Tibial artery (tissue), 4 donors: Measurements from ENCODE around the gene CFAP90.
A peak's percentile ranks its signal among the peaks of the same experiment; 100 is the strongest.

Experiments
- DNase-seq, 2 donors: peaks; one replicate each; pipeline ENCODE4 v3.0.0-alpha.2; 2019
- H3K27ac ChIP-seq, 2 donors: fragments of 200-600 bp; sonication (generic) in 1 of 2; 1 replicate in 1 of 2; 2 replicates in 1 of 2; pipeline ENCODE4 v1.5.1; 2018 to 2019; ENCODE audit warnings: mild to moderate bottlenecking in 1 of 2
- H3K27me3 ChIP-seq, 2 donors: fragments of 200-600 bp; sonication (generic) in 1 of 2; one replicate each; pipeline versions ENCODE4 v1.5.1 to v1.6.0; 2016 to 2019
- H3K36me3 ChIP-seq, 3 donors: fragments of 200-600 bp; sonication (generic) in 2 of 3; one replicate each; pipeline ENCODE4 v1.5.1; 2016 to 2019; ENCODE audit warnings: mild to moderate bottlenecking in 2 of 3
- H3K4me1 ChIP-seq, 4 donors: fragments of 200-600 bp; sonication (generic) in 2 of 4; 1 replicate in 3 of 4; 2 replicates in 1 of 4; pipeline ENCODE4 v1.5.1; 2016 to 2019
- H3K4me3 ChIP-seq, 2 donors: fragments of 200-600 bp; sonication (generic) in 1 of 2; 1 replicate in 1 of 2; 2 replicates in 1 of 2; pipeline ENCODE4 v1.5.1; 2018 to 2019; ENCODE audit warnings: mild to moderate bottlenecking in 2 of 2
- H3K9me3 ChIP-seq, 3 donors: fragments of 200-600 bp; sonication (generic) in 1 of 3; one replicate each; pipeline ENCODE4 v1.5.1; 2016 to 2019
- intact Hi-C: fragments of 100-400 bp; cut with DNase I; formaldehyde crosslinking; loops from one replicate; pipeline ENCODE4 v1.15.0; 2023; ENCODE audit warnings: low total_unique reads
- TF ChIP-seq, protein P1 (sequence below), 2 experiments: fragments of 200-600 bp in 1 of 2; fragments of 450-650 bp in 1 of 2; IDR thresholded peaks; one replicate each; pipeline ENCODE4 v1.5.1; 2017 to 2019; ENCODE audit warnings: antibody characterized with exemption in 2 of 2, mild to moderate bottlenecking in 1 of 2, moderate library complexity in 1 of 2

The CFAP90 gene, protein sequence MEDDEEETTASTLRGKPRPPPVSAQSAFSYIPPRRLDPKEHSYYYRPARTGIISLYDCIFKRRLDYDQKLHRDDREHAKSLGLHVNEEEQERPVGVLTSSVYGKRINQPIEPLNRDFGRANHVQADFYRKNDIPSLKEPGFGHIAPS

DNA sequence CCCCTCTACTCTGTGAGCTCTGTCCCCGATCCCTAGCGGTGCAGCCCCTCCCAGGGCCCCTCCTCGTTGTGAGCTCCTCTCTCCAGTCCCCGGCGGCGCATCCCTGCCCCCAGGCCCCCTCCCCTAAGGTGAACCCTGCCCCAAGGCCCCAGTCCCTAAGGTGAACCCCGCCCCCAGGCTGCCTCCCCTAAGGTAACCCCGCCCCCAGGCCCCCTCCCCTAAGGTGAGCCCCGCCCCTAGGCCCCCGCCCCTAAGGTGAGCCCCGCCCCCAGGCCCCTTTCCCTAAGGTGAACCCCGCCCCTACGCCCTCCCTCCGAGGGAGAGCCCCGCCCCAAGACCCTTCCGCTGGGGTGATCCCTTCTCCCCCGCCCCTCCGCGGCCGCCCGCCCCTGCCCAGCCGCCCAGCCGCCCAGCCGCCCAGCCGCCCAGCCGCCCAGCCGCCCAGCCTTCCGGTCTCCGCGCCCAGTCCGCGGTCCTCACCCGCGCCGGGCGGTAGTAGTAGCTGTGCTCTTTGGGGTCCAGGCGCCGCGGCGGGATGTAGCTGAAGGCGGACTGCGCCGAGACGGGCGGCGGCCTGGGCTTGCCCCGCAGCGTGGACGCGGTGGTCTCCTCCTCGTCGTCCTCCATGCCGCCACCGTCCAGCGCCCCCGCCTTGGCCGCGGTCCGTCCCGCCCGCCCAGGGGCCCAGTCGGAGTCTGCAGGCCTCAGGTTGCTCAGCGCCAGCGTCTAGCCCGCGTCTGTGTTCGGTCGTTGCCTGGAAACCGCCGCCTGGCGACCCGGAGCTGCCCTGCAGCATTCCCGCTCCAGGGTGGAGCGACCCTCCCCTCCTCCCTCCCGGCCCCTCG lies at the start of gene CFAP90:
Gene CFAP90, minus strand, starts transcription at position 739 of the 845 bp plus-strand sequence. Its CDS starts 112 bp downstream, at position 627.
- H3K27me3 ChIP-seq, result peaks cover 0 to 23% of the 10 kb centered on the region in 2 donors
- H3K4me1 ChIP-seq, result peaks cover 0 to 25% (median 17%) of the 10 kb centered on the region in 4 donors
- H3K27ac ChIP-seq, result no peak within 1 kb of the TSS
- TF ChIP-seq, protein P1, sequence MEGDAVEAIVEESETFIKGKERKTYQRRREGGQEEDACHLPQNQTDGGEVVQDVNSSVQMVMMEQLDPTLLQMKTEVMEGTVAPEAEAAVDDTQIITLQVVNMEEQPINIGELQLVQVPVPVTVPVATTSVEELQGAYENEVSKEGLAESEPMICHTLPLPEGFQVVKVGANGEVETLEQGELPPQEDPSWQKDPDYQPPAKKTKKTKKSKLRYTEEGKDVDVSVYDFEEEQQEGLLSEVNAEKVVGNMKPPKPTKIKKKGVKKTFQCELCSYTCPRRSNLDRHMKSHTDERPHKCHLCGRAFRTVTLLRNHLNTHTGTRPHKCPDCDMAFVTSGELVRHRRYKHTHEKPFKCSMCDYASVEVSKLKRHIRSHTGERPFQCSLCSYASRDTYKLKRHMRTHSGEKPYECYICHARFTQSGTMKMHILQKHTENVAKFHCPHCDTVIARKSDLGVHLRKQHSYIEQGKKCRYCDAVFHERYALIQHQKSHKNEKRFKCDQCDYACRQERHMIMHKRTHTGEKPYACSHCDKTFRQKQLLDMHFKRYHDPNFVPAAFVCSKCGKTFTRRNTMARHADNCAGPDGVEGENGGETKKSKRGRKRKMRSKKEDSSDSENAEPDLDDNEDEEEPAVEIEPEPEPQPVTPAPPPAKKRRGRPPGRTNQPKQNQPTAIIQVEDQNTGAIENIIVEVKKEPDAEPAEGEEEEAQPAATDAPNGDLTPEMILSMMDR (IDR thresholded peaks at IDR 0.05), result peak in 1 of 2 experiments; percentile 22
- peak within 1 kb of the TSS; percentile 44 to 54 for H3K4me3 ChIP-seq
- DNase-seq, result no peak
- H3K9me3 ChIP-seq, result no peaks in the 10 kb centered on the region
- intact Hi-C loops, result no loop called here
- no peaks in the 10 kb centered on the region for H3K36me3 ChIP-seq

DNA sequence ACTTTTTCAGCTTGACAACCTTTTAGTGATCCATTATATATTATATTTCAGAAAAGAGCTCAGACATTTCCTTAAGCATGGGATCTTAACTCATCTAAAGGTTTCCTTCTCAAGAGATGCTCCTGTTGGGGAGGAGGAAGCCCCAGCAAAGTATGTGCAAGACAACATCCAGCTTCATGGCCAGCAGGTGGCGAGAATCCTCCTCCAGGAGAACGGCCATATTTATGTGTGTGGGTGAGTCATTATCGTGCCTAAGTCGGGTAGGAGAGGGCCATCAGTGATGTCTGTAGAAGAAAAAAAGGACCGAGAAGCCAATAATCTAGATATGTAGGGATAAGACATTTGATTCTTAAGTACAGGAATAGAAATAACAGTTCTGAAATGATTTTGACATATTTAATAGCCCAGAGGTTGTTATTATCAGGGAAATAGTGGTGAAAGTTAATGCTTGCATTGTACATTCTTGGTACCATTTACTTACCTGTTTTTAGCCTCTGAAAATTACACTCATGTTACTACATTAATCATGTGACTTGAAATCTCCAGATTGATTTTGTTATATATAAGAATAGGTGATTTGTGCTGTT lies 46.2 kb upstream of the CFAP90 start:
- Histone ChIP-seq H3K27me3 (no peaks in the 10 kb centered on the region), H3K4me1 (no peaks in the 10 kb centered on the region), H3K4me3 (no peak overlapping the region), H3K27ac (no peak overlapping the region), H3K9me3 (no peaks in the 10 kb centered on the region), H3K36me3 (peaks cover 76 to 96% (median 91%) of the 10 kb centered on the region in 3 donors)
- intact Hi-C loops, result no loop called here
- TF ChIP-seq, protein P1 (IDR thresholded peaks at IDR 0.05), result no peak
- no peak for DNase-seq

DNA sequence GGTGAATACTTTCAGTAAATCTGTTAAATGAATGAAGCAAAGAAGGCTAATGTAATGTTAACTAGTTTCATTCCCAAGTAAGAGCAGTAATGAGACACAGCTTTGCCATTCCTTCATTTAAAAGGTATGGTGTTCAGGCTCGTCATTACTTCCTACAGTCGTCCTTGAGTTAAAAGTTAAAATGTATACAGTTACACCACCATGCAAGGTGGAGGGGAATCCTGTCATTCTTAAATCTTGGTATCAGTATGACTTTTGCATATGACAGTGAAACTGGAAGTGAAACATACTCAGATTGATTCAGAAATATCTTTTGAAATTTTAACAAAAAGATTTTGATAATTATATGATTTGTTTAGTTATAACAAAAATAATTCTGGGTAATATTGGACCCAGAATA lies 43.9 kb upstream of the CFAP90 start:
- H3K27me3 ChIP-seq, result no peaks in the 10 kb centered on the region
- H3K27ac ChIP-seq, result no peak overlapping the region
- DNase-seq, result no peak
- peaks cover 68 to 89% (median 87%) of the 10 kb centered on the region in 3 donors for H3K36me3 ChIP-seq
- TF ChIP-seq, protein P1 (IDR thresholded peaks at IDR 0.05), result no peak
- intact Hi-C loops, result no loop called here
- H3K4me1 ChIP-seq, result no peaks in the 10 kb centered on the region
- no peaks in the 10 kb centered on the region for H3K9me3 ChIP-seq
- no peak overlapping the region for H3K4me3 ChIP-seq

DNA sequence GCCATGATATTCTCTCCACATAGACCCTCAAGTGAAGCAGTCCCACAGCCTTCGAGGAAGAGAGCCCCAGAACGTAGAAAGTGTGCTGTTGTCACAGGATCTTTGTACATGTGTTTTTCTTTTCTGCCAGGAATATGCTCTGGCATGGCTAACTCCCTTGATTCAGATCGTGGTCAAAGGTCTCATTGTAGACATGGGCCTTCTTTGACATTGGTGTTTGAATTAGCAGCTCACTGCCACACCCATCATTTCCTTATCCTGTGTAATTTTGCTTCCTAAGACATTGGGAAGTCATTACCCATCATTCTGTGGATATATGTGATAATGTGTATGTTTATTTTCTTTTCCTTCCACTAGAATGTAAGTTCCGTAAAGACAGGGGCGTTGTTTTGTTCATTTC lies 43.5 kb upstream of the CFAP90 start:
- H3K27me3 ChIP-seq, result no peaks in the 10 kb centered on the region
- intact Hi-C loops, result no loop called here
- H3K4me3 ChIP-seq, result no peak overlapping the region
- no peak for DNase-seq
- H3K4me1 ChIP-seq, result no peaks in the 10 kb centered on the region
- H3K27ac ChIP-seq, result no peak overlapping the region
- peaks cover 68 to 88% (median 87%) of the 10 kb centered on the region in 3 donors for H3K36me3 ChIP-seq
- TF ChIP-seq, protein P1 (IDR thresholded peaks at IDR 0.05), result no peak
- no peaks in the 10 kb centered on the region for H3K9me3 ChIP-seq

DNA sequence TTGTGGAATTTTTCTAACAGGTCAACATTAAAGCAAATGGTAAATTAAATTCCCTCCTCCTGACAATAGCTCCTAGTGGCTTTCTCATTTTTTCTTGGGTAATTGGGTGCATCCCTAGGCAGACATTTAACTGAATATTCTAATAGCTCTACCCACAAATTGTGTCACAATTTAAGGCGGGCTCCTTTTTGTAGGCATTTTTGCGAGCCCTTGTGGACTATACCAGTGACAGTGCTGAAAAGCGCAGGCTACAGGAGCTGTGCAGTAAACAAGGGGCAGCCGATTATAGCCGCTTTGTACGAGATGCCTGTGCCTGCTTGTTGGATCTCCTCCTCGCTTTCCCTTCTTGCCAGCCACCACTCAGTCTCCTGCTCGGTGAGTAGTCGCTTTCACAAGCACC lies 38.0 kb upstream of the CFAP90 start:
- H3K9me3 ChIP-seq, result no peaks in the 10 kb centered on the region
- intact Hi-C loops, result no loop called here
- H3K27ac ChIP-seq, result no peak overlapping the region
- no peaks in the 10 kb centered on the region for H3K4me1 ChIP-seq
- DNase-seq, result no peak
- no peak overlapping the region for H3K4me3 ChIP-seq
- H3K36me3 ChIP-seq, result peaks cover 39 to 66% (median 60%) of the 10 kb centered on the region in 3 donors
- TF ChIP-seq, protein P1 (IDR thresholded peaks at IDR 0.05), result no peak
- H3K27me3 ChIP-seq, result no peaks in the 10 kb centered on the region
